SK-N-SH treated with all-trans-retinoic acid at 6 μM for 48 hours (cell line): ENCODE results near the gene ARHGAP45.

Experiments used
- ATAC-seq: fragments of 200-7000 bp; cut with Tn5 transposase; 3 replicates; pipeline ENCODE4 v1.9.1; 2020; ENCODE audit warnings: mild to moderate bottlenecking, moderate library complexity
- ARNTL ChIP-seq: fragments of 450-650 bp; formaldehyde crosslinking; IDR thresholded peaks from 2 replicates; pipeline ENCODE4 v1.5.0; 2020; ENCODE audit warnings: low read depth, mild to moderate bottlenecking, moderate library complexity, borderline replicate concordance
- BACH2 ChIP-seq: fragments of 250-450 bp; sonication (Bioruptor Pico); IDR thresholded peaks from 2 replicates; pipeline ENCODE4 v1.9.0; 2021; ENCODE audit warnings: mild to moderate bottlenecking, borderline replicate concordance
- CSDC2 ChIP-seq: fragments of 250-450 bp; sonication (Bioruptor Pico); IDR thresholded peaks from 2 replicates; pipeline ENCODE4 v1.5.0; 2020; ENCODE audit warnings: mild to moderate bottlenecking, moderate library complexity
- OSR1 ChIP-seq: fragments of 250-450 bp; sonication (Bioruptor Pico); IDR thresholded peaks from 2 replicates; pipeline ENCODE4 v1.8.0; 2022; ENCODE audit warnings: moderate library complexity, mild to moderate bottlenecking, inconsistent platforms
- PATZ1 ChIP-seq: fragments of 250-450 bp; sonication (Bioruptor Pico); IDR thresholded peaks from 2 replicates; pipeline ENCODE4 v1.8.0; 2020; ENCODE audit warnings: mild to moderate bottlenecking, moderate library complexity, borderline replicate concordance
- PPARA ChIP-seq: fragments of 250-450 bp; sonication (Bioruptor Pico); IDR thresholded peaks from 2 replicates; pipeline ENCODE4 v1.5.0; 2020; ENCODE audit warnings: mild to moderate bottlenecking, borderline replicate concordance
- RARB ChIP-seq: fragments of 250-450 bp; sonication (Bioruptor Pico); IDR thresholded peaks from 2 replicates; pipeline ENCODE4 v1.8.0; 2021; ENCODE audit warnings: mild to moderate bottlenecking, moderate library complexity
- SNAI2 ChIP-seq: fragments of 250-450 bp; sonication (Bioruptor Pico); IDR thresholded peaks from 2 replicates; pipeline ENCODE4 v1.5.0; 2020; ENCODE audit warnings: mild to moderate bottlenecking, moderate library complexity
- TCF4 ChIP-seq: fragments of 250-450 bp; sonication (Bioruptor Pico); IDR thresholded peaks from 2 replicates; pipeline ENCODE4 v1.8.0; 2021; ENCODE audit warnings: mild to moderate bottlenecking, moderate library complexity, borderline replicate concordance
- TOX ChIP-seq: fragments of 250-450 bp; sonication (Bioruptor Pico); IDR thresholded peaks from 2 replicates; pipeline ENCODE4 v1.8.0; 2021; ENCODE audit warnings: mild to moderate bottlenecking, moderate library complexity, borderline replicate concordance
- TSHZ2 ChIP-seq: fragments of 250-450 bp; sonication (Bioruptor Pico); IDR thresholded peaks from 2 replicates; pipeline ENCODE4 v1.5.0; 2020; ENCODE audit warnings: mild to moderate bottlenecking, moderate library complexity
- ZC3H10 ChIP-seq: fragments of 250-450 bp; sonication (Bioruptor Pico); IDR thresholded peaks from 2 replicates; pipeline ENCODE4 v1.5.1; 2021; ENCODE audit warnings: mild to moderate bottlenecking, moderate library complexity
- ZFP3 ChIP-seq: fragments of 250-450 bp; sonication (Bioruptor Pico); IDR thresholded peaks from 2 replicates; pipeline ENCODE4 v1.5.0; 2020; ENCODE audit warnings: mild to moderate bottlenecking, moderate library complexity
- ZFP30 ChIP-seq: fragments of 450-650 bp; formaldehyde crosslinking; IDR thresholded peaks from 2 replicates; pipeline ENCODE4 v1.5.0; 2022; ENCODE audit warnings: mild to moderate bottlenecking, moderate library complexity
- ZNF565 ChIP-seq: fragments of 450-650 bp; formaldehyde crosslinking; conservative IDR thresholded peaks from 2 replicates; pipeline ENCODE4 v1.5.0; 2020; ENCODE audit warnings: low read depth, mild to moderate bottlenecking, moderate library complexity
- ZNF70 ChIP-seq: fragments of 450-650 bp; formaldehyde crosslinking; IDR thresholded peaks from 2 replicates; pipeline ENCODE4 v1.5.0; 2020; ENCODE audit warnings: mild to moderate bottlenecking, moderate library complexity
- ZNF8 ChIP-seq: fragments of 450-650 bp; formaldehyde crosslinking; IDR thresholded peaks from 2 replicates; pipeline ENCODE4 v1.5.0; 2020; ENCODE audit warnings: mild to moderate bottlenecking, moderate library complexity
- TF ChIP-seq, protein P1 (sequence below): fragments of 250-450 bp; sonication (Bioruptor Pico); IDR thresholded peaks from 2 replicates; pipeline ENCODE4 v1.5.1; 2021; ENCODE audit warnings: mild to moderate bottlenecking, moderate library complexity

The ARHGAP45 gene

DNA sequence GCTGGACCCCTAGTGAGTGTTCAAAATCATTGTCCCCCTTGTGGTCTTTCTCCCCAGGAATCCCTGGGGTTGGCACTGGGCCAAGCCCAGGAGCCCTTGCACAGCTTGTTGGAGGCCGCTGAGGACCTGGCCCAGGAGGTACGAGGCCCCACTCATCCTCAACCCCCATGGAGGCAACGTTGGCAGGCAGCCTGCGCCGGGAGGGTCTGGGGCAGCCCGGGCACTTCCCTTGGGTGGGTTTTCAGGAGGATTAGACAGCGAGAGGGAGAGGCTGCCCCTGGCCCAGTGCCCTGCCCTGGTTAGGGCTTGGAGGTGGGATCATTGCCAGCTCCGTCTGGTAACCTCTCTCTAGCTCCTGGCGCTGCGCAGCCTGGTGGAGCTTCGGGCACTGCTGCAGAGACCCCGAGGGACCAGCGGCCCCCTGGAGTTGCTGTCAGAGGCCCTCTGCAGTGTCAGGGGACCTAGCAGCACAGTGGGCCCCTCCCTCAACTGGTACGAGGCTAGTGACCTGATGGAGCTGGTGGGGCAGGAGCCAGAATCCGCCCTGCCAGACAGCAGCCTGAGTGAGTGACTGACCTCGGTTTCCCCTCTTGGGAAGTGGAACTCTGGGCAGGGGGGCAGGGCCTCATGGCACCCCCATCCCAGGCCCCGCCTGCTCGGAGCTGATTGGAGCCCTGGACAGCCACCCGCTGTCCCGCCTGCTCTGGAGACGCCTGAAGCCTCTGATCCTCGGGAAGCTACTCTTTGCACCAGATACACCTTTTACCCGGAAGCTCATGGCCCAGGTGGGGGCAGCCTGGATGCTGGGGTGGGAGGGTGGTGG is 24.1 kb upstream of the ARHGAP45 start:
- no peak for ATAC-seq

DNA sequence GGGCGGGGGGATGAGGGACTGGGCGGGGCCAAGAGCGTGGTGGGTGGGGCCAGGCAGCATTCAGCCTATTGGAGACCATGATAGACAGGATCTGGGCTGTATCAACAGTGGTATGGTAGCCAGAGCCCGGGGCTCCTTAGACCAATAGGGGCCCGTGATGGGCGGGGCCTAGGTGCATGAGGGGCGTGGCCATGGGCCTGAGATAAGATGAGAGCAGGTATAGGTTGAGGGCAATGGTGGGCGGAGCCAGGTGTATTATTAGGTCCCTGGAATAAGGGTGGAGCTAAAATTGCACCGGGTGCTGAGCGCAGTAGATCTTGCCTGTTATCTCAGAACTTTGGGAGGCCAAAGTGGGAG is 21.7 kb upstream of the ARHGAP45 start:
- TF ChIP-seq BACH2 (CRISPR knock-in tag) (no peak), ARNTL (no peak), SNAI2 (no peak), ZNF565 (CRISPR knock-in tag) (no peak), ZC3H10 (no peak), OSR1 (CRISPR knock-in tag) (no peak), PPARA (CRISPR knock-in tag) (no peak), TOX (CRISPR knock-in tag) (no peak), ZFP30 (CRISPR knock-in tag) (no peak), PATZ1 (CRISPR knock-in tag) (no peak), TSHZ2 (no peak), TCF4 (CRISPR knock-in tag) (no peak)
- TF ChIP-seq, protein P1, sequence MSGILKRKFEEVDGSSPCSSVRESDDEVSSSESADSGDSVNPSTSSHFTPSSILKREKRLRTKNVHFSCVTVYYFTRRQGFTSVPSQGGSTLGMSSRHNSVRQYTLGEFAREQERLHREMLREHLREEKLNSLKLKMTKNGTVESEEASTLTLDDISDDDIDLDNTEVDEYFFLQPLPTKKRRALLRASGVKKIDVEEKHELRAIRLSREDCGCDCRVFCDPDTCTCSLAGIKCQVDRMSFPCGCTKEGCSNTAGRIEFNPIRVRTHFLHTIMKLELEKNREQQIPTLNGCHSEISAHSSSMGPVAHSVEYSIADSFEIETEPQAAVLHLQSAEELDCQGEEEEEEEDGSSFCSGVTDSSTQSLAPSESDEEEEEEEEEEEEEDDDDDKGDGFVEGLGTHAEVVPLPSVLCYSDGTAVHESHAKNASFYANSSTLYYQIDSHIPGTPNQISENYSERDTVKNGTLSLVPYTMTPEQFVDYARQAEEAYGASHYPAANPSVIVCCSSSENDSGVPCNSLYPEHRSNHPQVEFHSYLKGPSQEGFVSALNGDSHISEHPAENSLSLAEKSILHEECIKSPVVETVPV (CRISPR knock-in tag), result no peak
- no peak for ATAC-seq

More for the DNA sequence above, 24.1 kb upstream of the ARHGAP45 start:
- TF ChIP-seq ZNF8 (CRISPR knock-in tag) (no peak), RARB (no peak), ZFP3 (CRISPR knock-in tag) (no peak), PATZ1 (CRISPR knock-in tag) (no peak), PPARA (CRISPR knock-in tag) (no peak), ARNTL (no peak), BACH2 (CRISPR knock-in tag) (no peak), ZFP30 (CRISPR knock-in tag) (no peak), ZNF70 (CRISPR knock-in tag) (no peak), CSDC2 (CRISPR knock-in tag) (no peak), OSR1 (CRISPR knock-in tag) (no peak), ZNF565 (CRISPR knock-in tag) (no peak)
- TF ChIP-seq, protein P1 (CRISPR knock-in tag), result no peak

DNA sequence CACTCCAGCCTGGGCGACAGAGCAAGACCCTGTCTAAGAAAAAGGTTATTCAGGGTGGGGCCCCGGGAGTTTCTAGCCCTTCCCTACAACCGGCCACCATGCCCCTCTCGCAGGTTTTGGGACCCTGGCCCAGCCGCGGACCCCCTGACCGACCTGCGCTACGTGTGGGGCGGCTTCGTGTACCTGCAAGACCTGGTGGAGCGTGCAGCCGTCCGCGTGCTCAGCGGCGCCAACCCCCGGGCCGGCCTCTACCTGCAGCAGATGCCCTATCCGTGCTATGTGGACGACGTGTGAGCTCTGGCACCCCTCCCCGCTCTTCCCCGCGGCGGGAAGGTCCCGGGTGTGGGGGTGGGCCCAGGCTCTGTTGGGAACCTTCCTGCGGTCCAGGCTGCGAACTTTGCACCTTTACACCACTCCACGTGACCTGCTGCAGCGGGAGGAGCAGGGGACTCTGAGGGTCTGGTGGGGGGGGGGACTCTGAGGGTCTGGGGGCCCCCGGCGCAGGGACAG is 20.8 kb upstream of the ARHGAP45 start:
- no peak for ATAC-seq

More for the DNA sequence above, 20.8 kb upstream of the ARHGAP45 start:
- TF ChIP-seq PATZ1 (CRISPR knock-in tag) (no peak), TCF4 (CRISPR knock-in tag) (no peak)
